Suprapubic skin (tissue), 4 donors: ENCODE data around the gene DYNLRB2.

Experiments
- CTCF ChIP-seq, 2 donors: fragments of 200-600 bp in 1 of 2; fragments of 450-650 bp in 1 of 2; sonication (generic) in 1 of 2; IDR thresholded peaks; one replicate each; pipeline ENCODE4 v1.5.1; 2016 to 2019; ENCODE audit warnings: antibody characterized with exemption in 2 of 2, mild to moderate bottlenecking in 1 of 2, moderate library complexity in 1 of 2
- EP300 ChIP-seq: sonication (generic); formaldehyde crosslinking; IDR thresholded peaks from one replicate; pipeline ENCODE4 v1.6.1; 2017; ENCODE audit warnings: antibody characterized with exemption
- POLR2A ChIP-seq, 2 donors: fragments of 450-650 bp; IDR thresholded peaks; one replicate each; pipeline ENCODE4 v1.6.1; 2017; ENCODE audit warnings: antibody characterized with exemption in 2 of 2, mild to moderate bottlenecking in 2 of 2, moderate library complexity in 2 of 2
- POLR2AphosphoS5 ChIP-seq, 3 donors: sonication (generic); formaldehyde crosslinking; IDR thresholded peaks; one replicate each; pipeline ENCODE4 v1.6.1; 2017; ENCODE audit warnings: antibody characterized with exemption in 3 of 3

GRCh38 chr16:80544326-80544725 lies 3.5 kb downstream of the DYNLRB2 start:
- TF ChIP-seq POLR2A (IDR thresholded peaks at IDR 0.05), result no peak
- TF ChIP-seq CTCF (IDR thresholded peaks at IDR 0.05), result no peak
- no peak for TF ChIP-seq EP300
- TF ChIP-seq POLR2AphosphoS5 (IDR thresholded peaks at IDR 0.05), result no peak
